A673 (cell line): ENCODE measurements around the gene OR1I1. TPM values are rescaled to one million over a fixed set of nuclear protein-coding genes. Genes with fewer than 3 reads are reported as not detected.

Experiments
- BruUV-seq: library from RNA; stranded (reverse); fragments of 400-500 nt; replicated peaks from 2 replicates; lab custom pipeline; 2021; lab: Mats Ljungman, UMichigan
- CTCF ChIA-PET: fragments of 300-600 bp; sonication (Branson Sonifier 250); formaldehyde crosslinking; loops from one replicate; lab custom pipeline; 2022; ENCODE audit warnings: antibody characterized with exemption; lab: Charles Lee
- POLR2A ChIA-PET: fragments of 300-600 bp; sonication (Branson Sonifier 250); formaldehyde crosslinking; loops from one replicate; lab custom pipeline; 2022; ENCODE audit warnings: antibody characterized with exemption; ENCODE audit not compliant: low non-redundant PET; lab: Charles Lee
- DNase-seq: peaks from one replicate; pipeline ENCODE4 v3.0.0-alpha.2; 2015; ENCODE audit warnings: low spot score
- H3K27ac ChIP-seq: fragments of 200-600 bp; sonication (generic); 2 replicates; pipeline ENCODE4 v1.5.1; 2016; ENCODE audit warnings: mixed run types, low read depth, mild to moderate bottlenecking, mixed read lengths, antibody characterized with exemption, low read length; ENCODE audit not compliant: poor library complexity, severe bottlenecking
- H3K27me3 ChIP-seq: fragments of 200-600 bp; sonication (generic); replicated peaks from 2 replicates; pipeline ENCODE4 v1.6.1; 2017; ENCODE audit warnings: mixed run types, low read depth, mild to moderate bottlenecking, mixed read lengths, antibody characterized with exemption, low read length; ENCODE audit not compliant: insufficient read depth, poor library complexity
- H3K36me3 ChIP-seq: fragments of 200-600 bp; sonication (generic); 2 replicates; pipeline ENCODE4 v1.6.1; 2016; ENCODE audit warnings: mixed run types, mild to moderate bottlenecking, mixed read lengths, antibody characterized with exemption, low read length; ENCODE audit not compliant: insufficient read depth, poor library complexity, severe bottlenecking
- H3K4me1 ChIP-seq: fragments of 200-600 bp; sonication (generic); 2 replicates; pipeline ENCODE4 v1.6.1; 2017; ENCODE audit warnings: mixed run types, mild to moderate bottlenecking, mixed read lengths, antibody characterized with exemption, low read length; ENCODE audit not compliant: insufficient read depth, poor library complexity, severe bottlenecking
- H3K4me3 ChIP-seq: fragments of 200-600 bp; sonication (generic); 2 replicates; pipeline ENCODE4 v1.5.1; 2016; ENCODE audit warnings: low read depth, mixed run types, mild to moderate bottlenecking, mixed read lengths, low read length; ENCODE audit not compliant: poor library complexity, severe bottlenecking
- H3K9me3 ChIP-seq: fragments of 200-600 bp; sonication (generic); 2 replicates; pipeline ENCODE4 v1.6.1; 2016; ENCODE audit warnings: mixed run types, low read depth, mild to moderate bottlenecking, mixed read lengths, antibody characterized with exemption, low read length; ENCODE audit not compliant: poor library complexity, severe bottlenecking
- CTCF ChIP-seq: fragments of 300-800, 200-600 bp; sonication (generic); conservative IDR thresholded peaks from 2 replicates; pipeline ENCODE4 v1.5.1; 2017; ENCODE audit warnings: low read depth, mild to moderate bottlenecking, antibody characterized with exemption, low read length, moderate library complexity, mixed read lengths
- EZH2 ChIP-seq: fragments of 200-600 bp; sonication (generic); IDR thresholded peaks from 2 replicates; pipeline ENCODE4 v1.6.1; 2017; ENCODE audit warnings: borderline replicate concordance, low read depth, mild to moderate bottlenecking, mixed read lengths, antibody characterized with exemption, low read length; ENCODE audit not compliant: poor library complexity, severe bottlenecking
- intact Hi-C: fragments of 100-400 bp; cut with micrococcal nuclease; formaldehyde crosslinking; loops from one replicate; pipeline ENCODE4 v1.10.0; 2022; ENCODE audit not compliant: unreplicated experiment
- total RNA-seq: library from RNA; stranded (reverse); gene quantifications from 2 replicates; pipeline ENCODE4 v1.2.3, GENCODE V29; 2021

OR1I1 gene
- total RNA-seq, 1 experiment from 2014 or later: not detected

DNA sequence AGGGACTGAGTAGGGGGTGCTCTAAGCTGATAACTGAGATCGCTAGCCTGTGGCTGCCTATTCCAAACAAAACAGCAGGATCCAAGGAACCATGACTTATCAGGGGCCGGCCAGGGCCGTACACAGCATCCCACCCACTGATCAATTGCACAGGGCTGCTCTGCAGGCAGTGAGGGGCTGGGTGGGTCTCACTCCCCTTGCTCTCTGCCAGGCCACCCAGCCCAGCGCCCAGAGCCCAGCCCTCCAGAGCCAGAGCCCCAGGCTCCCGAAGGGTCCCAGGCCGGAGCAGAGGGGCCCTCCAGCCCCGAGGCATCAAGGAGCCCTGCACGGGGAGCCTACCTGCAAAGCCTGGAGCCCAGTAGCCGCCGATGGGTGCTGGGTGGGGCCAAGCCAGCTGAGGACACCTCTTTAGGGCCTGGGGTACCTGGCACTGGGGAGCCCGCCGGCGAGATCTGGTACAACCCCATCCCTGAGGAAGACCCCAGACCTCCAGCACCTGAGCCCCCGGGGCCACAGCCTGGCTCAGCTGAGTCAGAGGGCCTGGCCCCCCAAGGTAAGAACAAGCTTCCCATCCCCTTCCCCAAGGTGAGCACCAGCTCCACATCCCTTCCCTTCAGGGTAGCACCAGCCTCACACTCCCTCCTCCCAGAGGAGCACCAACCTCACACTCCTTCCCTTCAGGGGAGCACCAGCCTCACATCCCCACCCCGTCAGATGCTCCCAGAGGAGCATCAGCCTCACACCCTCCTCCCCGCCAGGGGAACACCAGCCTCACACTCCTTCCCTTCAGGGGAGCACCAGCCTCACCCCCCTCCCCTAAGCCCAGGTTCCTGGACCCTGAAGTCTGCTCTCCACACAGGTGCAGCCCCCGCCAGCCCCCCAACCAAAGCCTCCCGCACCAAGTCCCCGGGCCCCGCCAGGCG, 27.1 kb downstream of the OR1I1 start:
- Histone ChIP-seq H3K27ac (peak overlapping the region; percentile 91), H3K4me1 (peaks cover 8% of the 10 kb centered on the region), H3K36me3 (peaks cover 35% of the 10 kb centered on the region), H3K9me3 (peaks cover 7% of the 10 kb centered on the region), H3K27me3 (no peaks in the 10 kb centered on the region), H3K4me3 (no peak overlapping the region)
- ChIA-PET CTCF (interaction anchor here (0.7 kb wide), 1 partner anchor 7 kb away, joined by 11 read pairs; no protein-coding TSS in a partner anchor), POLR2A (no interaction called here)
- intact Hi-C loops: no loop called here
- no peak for DNase-seq
- TF ChIP-seq EZH2 (no peak), CTCF (no peak)
- no TSS peak for BruUV-seq

DNA sequence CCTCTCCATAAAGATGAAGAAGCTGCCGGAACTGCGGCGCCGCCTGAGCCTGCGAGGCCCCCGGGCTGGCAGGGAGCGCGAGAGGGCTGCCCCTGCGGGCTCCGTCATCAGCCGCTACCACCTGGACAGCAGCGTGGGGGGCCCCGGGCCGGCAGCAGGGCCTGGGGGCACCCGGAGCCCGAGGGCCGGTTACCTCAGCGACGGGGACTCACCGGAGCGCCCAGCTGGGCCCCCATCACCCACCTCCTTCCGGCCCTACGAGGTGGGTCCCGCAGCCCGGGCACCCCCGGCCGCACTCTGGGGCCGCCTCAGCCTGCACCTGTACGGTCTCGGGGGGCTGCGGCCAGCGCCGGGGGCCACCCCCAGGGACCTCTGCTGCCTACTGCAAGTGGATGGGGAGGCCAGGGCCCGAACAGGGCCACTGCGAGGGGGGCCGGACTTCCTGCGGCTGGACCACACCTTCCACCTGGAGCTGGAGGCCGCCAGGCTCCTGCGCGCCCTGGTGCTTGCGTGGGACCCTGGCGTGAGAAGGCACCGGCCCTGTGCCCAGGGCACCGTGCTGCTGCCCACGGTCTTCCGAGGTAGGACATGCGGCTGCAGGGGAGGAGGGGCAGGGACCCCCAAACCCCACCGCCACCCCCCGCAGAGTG, 27.9 kb downstream of the OR1I1 start:
- no peaks in the 10 kb centered on the region for H3K9me3 ChIP-seq
- TF ChIP-seq CTCF (no peak), EZH2 (no peak)
- no peak overlapping the region for H3K4me3 ChIP-seq
- peaks cover 43% of the 10 kb centered on the region for H3K36me3 ChIP-seq
- CTCF ChIA-PET: interaction anchor here (0.7 kb wide), 1 partner anchor 8 kb away, joined by 11 read pairs; no protein-coding TSS in a partner anchor
- H3K27me3 ChIP-seq: no peaks in the 10 kb centered on the region
- no peak overlapping the region for H3K27ac ChIP-seq
- intact Hi-C loops: no loop called here
- POLR2A ChIA-PET: no interaction called here
- peaks cover 8% of the 10 kb centered on the region for H3K4me1 ChIP-seq
- no peak for DNase-seq
- no TSS peak for BruUV-seq

DNA sequence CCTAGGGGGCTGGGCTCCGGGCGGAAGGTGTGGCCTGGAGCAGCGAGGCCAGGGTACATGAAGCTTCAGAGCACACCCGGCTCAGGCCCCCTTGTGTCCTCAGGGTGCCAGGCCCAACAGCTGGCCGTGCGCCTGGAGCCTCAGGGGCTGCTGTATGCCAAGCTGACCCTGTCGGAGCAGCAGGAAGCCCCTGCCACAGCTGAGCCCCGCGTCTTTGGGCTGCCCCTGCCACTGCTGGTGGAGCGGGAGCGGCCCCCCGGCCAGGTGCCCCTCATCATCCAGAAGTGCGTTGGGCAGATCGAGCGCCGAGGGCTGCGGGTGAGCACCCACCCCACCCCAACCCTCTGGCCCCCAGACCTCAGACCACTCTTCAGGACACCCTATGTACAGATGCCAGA, 28.4 kb downstream of the OR1I1 start:
- intact Hi-C loops: no loop called here
- Histone ChIP-seq H3K4me1 (peaks cover 8% of the 10 kb centered on the region), H3K9me3 (no peaks in the 10 kb centered on the region), H3K36me3 (peaks cover 48% of the 10 kb centered on the region), H3K27me3 (no peaks in the 10 kb centered on the region), H3K27ac (no peak overlapping the region), H3K4me3 (no peak overlapping the region)
- no TSS peak for BruUV-seq
- CTCF ChIA-PET: no interaction called here
- POLR2A ChIA-PET: no interaction called here
- no peak for DNase-seq
- no peak for TF ChIP-seq EZH2
- no peak for TF ChIP-seq CTCF
